Hematopoietic multipotent progenitor cell treated with erythropoietin and hydrocortisone succinate and interleukin-3 and kit ligand, for 17 days (in vitro differentiated cells): ENCODE data around the gene TIMM17B.
"Not testable (repeated sequence)": the region's sequence is repeated elsewhere in the genome, so short reads cannot be mapped to it uniquely, and the experiment has no call there.

Experiments used
- DNase-seq: peaks from one replicate; pipeline ENCODE4 v3.0.0-alpha.2; 2015; ENCODE audit warnings: low spot score

TIMM17B gene

GRCh38 chrX:48893556-48894348 lies 3.8 kb downstream of the TIMM17B start:
- DNase-seq = no peak

- no peak for DNase-seq
Measured at GRCh38 chrX:48892896-48893295, 4.7 kb downstream of the TIMM17B start.

GRCh38 chrX:48891402-48892288 lies 5.9 kb downstream of the TIMM17B start:
- peak; percentile 91 for DNase-seq

DNA sequence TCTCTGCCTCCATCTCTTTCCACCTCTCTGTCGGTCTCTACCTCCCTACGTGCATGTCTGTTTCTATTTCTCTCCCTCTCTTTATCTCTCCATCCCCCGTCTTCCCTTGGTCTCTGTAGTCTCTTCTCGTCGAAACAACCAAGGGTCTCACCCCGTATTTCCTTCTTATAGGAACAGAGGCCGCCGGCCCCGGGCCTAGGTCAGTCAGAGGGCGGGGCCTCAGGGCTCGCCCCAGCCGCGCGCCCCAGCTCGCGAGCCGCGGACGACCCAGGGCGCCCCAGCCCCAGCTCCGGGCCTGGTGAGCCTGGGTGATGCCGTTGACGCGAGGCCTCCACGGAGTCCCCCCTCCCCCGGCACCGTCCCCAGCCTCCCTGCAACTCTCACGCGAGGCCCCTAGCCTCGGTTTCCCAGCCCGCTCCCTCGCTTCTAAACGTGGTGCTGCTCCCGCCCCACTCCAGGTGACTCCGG lies 6.6 kb downstream of the TIMM17B start:
- DNase-seq = no peak

DNA sequence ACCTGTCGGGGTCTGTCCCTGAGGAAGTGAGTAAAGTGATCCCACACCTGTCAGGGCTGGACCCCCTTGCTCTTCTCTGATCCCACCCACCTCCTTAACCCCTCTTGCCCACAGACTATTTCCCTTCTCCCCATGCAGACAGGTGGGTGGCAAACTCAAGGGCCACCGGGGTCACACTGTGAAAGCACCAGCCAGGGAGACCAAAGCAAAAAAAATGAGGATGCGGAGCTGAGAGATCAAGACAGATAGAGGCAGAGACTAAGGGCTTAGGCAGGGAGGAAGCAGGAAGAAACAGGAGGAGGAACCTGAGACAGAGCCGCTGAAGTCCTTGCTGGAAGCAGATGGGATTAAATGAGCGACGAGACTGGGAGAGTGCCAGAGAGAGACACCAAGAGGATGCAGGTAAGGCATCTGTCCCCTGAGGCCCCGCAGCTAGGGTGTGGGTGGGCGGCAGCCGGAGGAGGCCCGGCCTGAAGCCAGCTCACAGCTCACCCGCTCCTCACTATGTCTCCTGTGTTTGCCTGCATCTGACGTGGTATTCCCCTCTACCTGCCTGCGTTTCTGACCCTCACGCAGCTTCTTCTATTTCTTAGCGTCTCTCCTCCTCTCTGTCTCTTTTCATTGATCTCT lies 7.2 kb downstream of the TIMM17B start:
- no peak for DNase-seq

DNA sequence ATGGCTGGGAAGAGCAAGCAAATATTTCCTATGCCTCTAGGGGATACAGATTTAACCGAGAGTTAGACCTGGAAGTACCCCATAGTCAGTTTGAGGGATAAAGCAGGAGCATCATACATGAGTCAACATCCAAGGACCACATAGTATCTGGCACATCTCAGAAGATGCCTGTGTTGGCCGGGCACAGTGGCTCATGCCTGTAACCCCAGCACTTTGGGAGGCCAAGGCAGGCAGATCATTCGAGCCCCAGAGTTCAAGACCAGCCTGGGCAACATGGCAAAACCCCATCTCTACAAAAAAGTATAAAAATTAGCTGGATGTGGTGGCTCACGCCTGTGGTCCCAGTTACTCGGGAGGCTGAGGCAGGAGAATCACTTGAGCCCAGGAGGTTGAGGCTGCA lies 11.0 kb downstream of the TIMM17B start:
- not testable (repeated sequence) for DNase-seq

DNA sequence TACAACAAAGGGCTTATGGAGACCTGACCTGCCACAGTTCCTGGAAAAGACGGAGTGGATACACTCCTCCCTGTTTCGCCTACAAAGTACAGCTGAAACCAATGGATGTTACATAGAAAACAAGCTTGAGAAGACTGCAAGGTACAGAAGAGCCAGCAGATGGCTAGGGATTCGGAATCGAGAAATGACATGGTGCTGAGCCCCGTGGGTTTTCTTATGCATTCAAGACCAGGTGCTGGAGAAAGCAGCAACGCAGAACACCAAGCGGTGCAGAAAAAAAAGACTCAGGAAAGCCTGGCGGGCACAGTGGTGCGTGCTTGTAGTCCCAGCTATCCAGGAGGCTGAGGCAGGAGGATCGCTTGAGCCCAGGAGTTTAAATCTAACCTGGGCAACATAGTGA lies 13.8 kb downstream of the TIMM17B start:
- DNase-seq = no peak

- DNase-seq = not testable (repeated sequence)
Measured at GRCh38 chrX:48876944-48877343, 20.6 kb downstream of the TIMM17B start.

GRCh38 chrX:48872017-48872416 lies 25.6 kb downstream of the TIMM17B start:
- DNase-seq = not testable (repeated sequence)

GRCh38 chrX:48864210-48864609 lies 33.4 kb downstream of the TIMM17B start:
- no peak for DNase-seq

DNA sequence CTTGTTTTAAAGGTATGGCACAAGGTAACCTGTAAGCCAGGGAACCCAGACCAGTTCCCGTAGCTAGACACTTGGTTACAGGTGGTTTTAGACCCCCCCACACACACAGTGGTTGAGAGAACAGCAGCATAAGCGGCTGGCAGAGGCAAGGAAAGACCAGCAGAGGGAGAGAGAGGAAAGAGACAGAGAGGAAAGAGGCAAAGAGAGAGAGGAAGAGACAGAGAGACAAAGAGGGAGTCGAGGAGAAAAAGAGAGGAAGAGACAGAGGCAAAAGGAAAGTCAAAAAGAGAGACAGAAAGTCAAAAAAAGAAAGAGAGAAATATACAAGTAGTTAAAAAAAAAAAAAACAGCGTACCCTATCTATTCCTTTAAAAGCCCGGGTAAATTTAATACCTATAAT lies 42.7 kb downstream of the TIMM17B start:
- peak; percentile 28 for DNase-seq

GRCh38 chrX:48854121-48854804 lies 43.3 kb downstream of the TIMM17B start:
- DNase-seq = not testable (repeated sequence)

- DNase-seq = not testable (repeated sequence)
Measured at GRCh38 chrX:48853494-48853893, 44.1 kb downstream of the TIMM17B start.

- DNase-seq = no peak
Measured at GRCh38 chrX:48852857-48853256, 44.7 kb downstream of the TIMM17B start.

DNA sequence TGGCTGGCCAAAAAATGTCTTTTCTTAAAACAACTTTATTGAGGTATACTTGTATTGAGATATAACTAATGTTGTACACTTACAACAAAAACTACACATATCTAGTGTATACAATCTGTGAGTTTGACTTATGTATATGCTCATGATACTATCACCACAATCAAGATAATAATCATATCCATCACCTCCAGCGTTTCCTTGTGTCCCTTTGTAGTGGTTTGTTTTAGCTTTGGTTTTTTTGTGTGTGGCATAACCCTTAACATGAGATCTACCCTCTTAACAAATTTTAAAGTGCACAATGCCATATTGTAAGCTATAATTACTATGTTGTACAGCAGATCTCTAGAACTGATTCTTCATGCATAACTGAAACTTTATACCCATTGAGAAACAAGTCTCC lies 48.7 kb downstream of the TIMM17B start:
- no peak for DNase-seq
